SK-N-SH (cell line): Measurements from ENCODE around the gene SWAP70. TPM values are rescaled to one million over a fixed set of nuclear protein-coding genes. Genes with fewer than 3 reads are reported as not detected.
A peak's percentile ranks its signal among the peaks of the same experiment; 100 is the strongest.

ENCODE experiments used
- CTCF ChIA-PET: fragments of 300-600, 350-600 bp; formaldehyde crosslinking; extraction: SDS; loops from one replicate; lab custom pipeline; 2021; lab: Yijun Ruan, JAX
- POLR2A ChIA-PET: fragments of 350-600 bp; sonication (Branson Sonifier 250); formaldehyde crosslinking; extraction: SDS; loops from one replicate; lab custom pipeline; 2020; ENCODE audit warnings: antibody characterized with exemption, inconsistent platforms; lab: Yijun Ruan, JAX
- DNase-seq: peaks from one replicate; pipeline ENCODE4 v3.0.0; 2012
- H2AFZ ChIP-seq: fragments of 200-600 bp; sonication (generic); 2 replicates; pipeline ENCODE4 v1.8.1; 2016; ENCODE audit warnings: antibody characterized with exemption, mild to moderate bottlenecking, low read depth
- H3F3A ChIP-seq: fragments of 200-600 bp; sonication (generic); replicated peaks from 2 replicates; pipeline ENCODE3; 2016; ENCODE audit warnings: antibody characterized with exemption, mild to moderate bottlenecking; ENCODE audit not compliant: insufficient read depth
- H3K27ac ChIP-seq, 2 experiments: fragments of 200-500 bp in 1 of 2; fragments of 200-600 bp in 1 of 2; sonication (Bioruptor generic) in 1 of 2; sonication (generic), shearing (Covaris generic) in 1 of 2; 2 replicates each; pipeline versions ENCODE4 v1.5.1 to v1.6.1; 2014 to 2016; ENCODE audit warnings: low read depth in 2 of 2, inconsistent platforms in 1 of 2, low read length in 1 of 2, mild to moderate bottlenecking in 1 of 2, mixed read lengths in 1 of 2
- H3K27me3 ChIP-seq: fragments of 200-600 bp; sonication (generic), shearing (Covaris generic); 2 replicates; pipeline ENCODE4 v1.6.1; 2016; ENCODE audit warnings: mixed run types; ENCODE audit not compliant: insufficient read depth
- H3K36me3 ChIP-seq, 2 experiments: fragments of 200-500 bp in 1 of 2; fragments of 200-600 bp in 1 of 2; sonication (Bioruptor generic) in 1 of 2; sonication (generic) in 1 of 2; replicated peaks in 1 of 2; 2 replicates each; pipeline versions ENCODE3 to v1.5.1; 2014 to 2016; ENCODE audit warnings: low read length in 1 of 2, mild to moderate bottlenecking in 1 of 2; ENCODE audit not compliant: insufficient read depth in 2 of 2, control insufficient read depth in 1 of 2
- H3K4me1 ChIP-seq, 2 experiments: fragments of 200-500 bp in 1 of 2; fragments of 200-600 bp in 1 of 2; sonication (Bioruptor generic) in 1 of 2; sonication (generic), shearing (Covaris generic) in 1 of 2; 2 replicates each; pipeline versions ENCODE4 v1.5.1 to v1.6.1; 2014 to 2016; ENCODE audit warnings: low read depth in 1 of 2, low read length in 1 of 2, mixed run types in 1 of 2; ENCODE audit not compliant: insufficient read depth in 2 of 2, control insufficient read depth in 1 of 2
- H3K4me2 ChIP-seq: fragments of 200-600 bp; sonication (generic), shearing (Covaris generic); 2 replicates; pipeline ENCODE4 v1.6.1; 2017; ENCODE audit warnings: mixed run types
- H3K4me3 ChIP-seq, 2 experiments: fragments of 200-500 bp in 1 of 2; fragments of 200-600 bp in 1 of 2; sonication (Bioruptor generic) in 1 of 2; sonication (generic), shearing (Covaris generic) in 1 of 2; 2 replicates each; pipeline versions ENCODE4 v1.5.1 to v1.8.1; 2014 to 2016; ENCODE audit warnings: low read depth in 2 of 2, inconsistent platforms in 1 of 2, low read length in 1 of 2, mild to moderate bottlenecking in 1 of 2, mixed read lengths in 1 of 2, moderate library complexity in 1 of 2
- H3K79me2 ChIP-seq: fragments of 200-600 bp; sonication (generic); 2 replicates; pipeline ENCODE4 v1.8.1; 2017; ENCODE audit warnings: mild to moderate bottlenecking; ENCODE audit not compliant: insufficient read depth
- H3K9ac ChIP-seq: fragments of 200-600 bp; sonication (generic); 2 replicates; pipeline ENCODE4 v1.6.1; 2017; ENCODE audit warnings: mixed run types
- H3K9me2 ChIP-seq: fragments of 200-600 bp; sonication (generic); 2 replicates; pipeline ENCODE4 v1.6.1; 2017; ENCODE audit warnings: mixed run types
- H3K9me3 ChIP-seq: fragments of 200-600 bp; sonication (generic); 2 replicates; pipeline ENCODE4 v1.6.1; 2017; ENCODE audit warnings: mixed run types, mild to moderate bottlenecking, moderate library complexity
- H4K20me1 ChIP-seq: fragments of 200-600 bp; sonication (generic); 2 replicates; pipeline ENCODE4 v1.6.1; 2017; ENCODE audit warnings: mild to moderate bottlenecking, mixed run types; ENCODE audit not compliant: insufficient read depth
- CHD2 ChIP-seq: fragments of 150-350 bp; IDR thresholded peaks from 2 replicates; pipeline ENCODE4 v1.6.1; 2018; ENCODE audit warnings: low read length; ENCODE audit not compliant: partially characterized antibody
- CTCF ChIP-seq: fragments of 200-600 bp; sonication (generic); IDR thresholded peaks from 2 replicates; pipeline ENCODE4 v1.6.1; 2017; ENCODE audit warnings: antibody characterized with exemption, mild to moderate bottlenecking, moderate library complexity
- EZH2phosphoT487 ChIP-seq: fragments of 200-600 bp; sonication (generic); IDR thresholded peaks from 2 replicates; pipeline ENCODE4 v1.6.1; 2017; ENCODE audit warnings: low read depth, mixed run types, mild to moderate bottlenecking, antibody characterized with exemption, moderate library complexity, borderline replicate concordance
- FOXJ3 ChIP-seq: sonication (generic); formaldehyde crosslinking; IDR thresholded peaks from 2 replicates; pipeline ENCODE4 v1.5.1; 2020; ENCODE audit warnings: mild to moderate bottlenecking, missing genetic modification reagents
- GABPA ChIP-seq: IDR thresholded peaks from 2 replicates; pipeline ENCODE4 v1.4.0; 2012; ENCODE audit warnings: low read depth, mild to moderate bottlenecking
- GATA2 ChIP-seq: sonication (generic); formaldehyde crosslinking; IDR thresholded peaks from 2 replicates; pipeline ENCODE4 v1.5.0; 2020; ENCODE audit warnings: mild to moderate bottlenecking, missing genetic modification reagents
- IRF3 ChIP-seq: fragments of 150-350 bp; IDR thresholded peaks from 2 replicates; pipeline ENCODE4 v1.6.1; 2016; ENCODE audit warnings: mild to moderate bottlenecking, low read depth, low read length
- JUND ChIP-seq: IDR thresholded peaks from 2 replicates; pipeline ENCODE4 v1.4.0; 2012
- MAX ChIP-seq: IDR thresholded peaks from 2 replicates; pipeline ENCODE4 v1.4.0; 2012; ENCODE audit warnings: low read depth
- MEF2A ChIP-seq: IDR thresholded peaks from 2 replicates; pipeline ENCODE4 v1.4.0; 2012; ENCODE audit warnings: low read depth, borderline replicate concordance
- NFIC ChIP-seq: IDR thresholded peaks from 2 replicates; pipeline ENCODE4 v1.4.0; 2012; ENCODE audit warnings: borderline replicate concordance
- NRF1 ChIP-seq: IDR thresholded peaks from 2 replicates; pipeline ENCODE4 v1.6.1; 2012; ENCODE audit warnings: low read depth, mild to moderate bottlenecking, low read length
- POLR2AphosphoS5 ChIP-seq: IDR thresholded peaks from 2 replicates; pipeline ENCODE4 v1.6.1; 2012; ENCODE audit warnings: low read depth, low read length
- RCOR1 ChIP-seq: fragments of 150-350 bp; IDR thresholded peaks from 2 replicates; pipeline ENCODE4 v1.6.1; 2017; ENCODE audit warnings: antibody characterized with exemption, low read length
- RFX5 ChIP-seq: IDR thresholded peaks from 2 replicates; pipeline ENCODE4 v1.6.1; 2012; ENCODE audit warnings: mild to moderate bottlenecking, improper control_type of control experiment, low read length
- RXRA ChIP-seq: IDR thresholded peaks from 2 replicates; pipeline ENCODE4 v1.4.0; 2012; ENCODE audit warnings: low read depth, mild to moderate bottlenecking, borderline replicate concordance
- SIN3A ChIP-seq: IDR thresholded peaks from 2 replicates; pipeline ENCODE4 v1.6.1; 2012; ENCODE audit warnings: low read depth, mild to moderate bottlenecking, low read length, moderate library complexity, borderline replicate concordance
- TEAD4 ChIP-seq: IDR thresholded peaks from 2 replicates; pipeline ENCODE4 v1.4.0; 2012; ENCODE audit warnings: mild to moderate bottlenecking, borderline replicate concordance; ENCODE audit not compliant: insufficient read depth
- USF2 ChIP-seq: fragments of 150-350 bp; IDR thresholded peaks from 2 replicates; pipeline ENCODE4 v1.6.1; 2017; ENCODE audit warnings: antibody characterized with exemption, low read length, low read depth, borderline replicate concordance
- ZBTB33 ChIP-seq: IDR thresholded peaks from 2 replicates; pipeline ENCODE4 v1.4.0; 2012; ENCODE audit warnings: low read depth, borderline replicate concordance
- WGBS: methylation state at CpG from one replicate; pipeline ENCODE4 v1.1.6; 2017; ENCODE audit warnings: low lambda C conversion rate; 5-methylcytosine and 5-hydroxymethylcytosine counted together
- polyA plus RNA-seq, 3 experiments: library from polyadenylated mRNA; depleted of rRNA; stranded (reverse); fragments of >200 nt; gene quantifications; 2 replicates each; pipeline ENCODE4 v1.2.3, GENCODE V29; 2012

Gene SWAP70
- polyA plus RNA-seq, 1 of the 3 experiments (the other 2 are of a cell fraction): 10.6 TPM

DNA sequence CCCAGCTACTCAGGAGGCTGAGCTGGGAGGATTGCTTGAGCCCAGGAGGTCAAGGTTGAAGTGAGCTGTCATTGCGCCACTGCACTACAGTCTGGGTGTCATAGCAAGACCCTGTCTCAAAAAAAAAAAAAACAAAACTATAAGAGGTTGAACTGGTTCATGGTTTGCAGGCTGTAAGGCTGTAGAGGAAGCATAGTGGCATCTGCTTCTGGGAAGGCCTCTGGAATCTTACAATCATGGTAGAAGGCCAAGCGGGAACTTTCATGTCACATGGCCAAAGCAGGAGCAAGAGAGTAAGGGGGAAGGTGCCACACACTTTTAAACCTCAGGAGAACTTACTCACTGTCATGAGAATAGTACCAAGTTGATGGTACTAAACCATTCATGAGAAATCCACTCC is 109.6 kb downstream of the SWAP70 start:
- Histone ChIP-seq H3K27ac (no peak overlapping the region), H3K4me2 (no peak overlapping the region), H3K4me1 (peaks cover 3 to 17% of the 10 kb centered on the region in 2 experiments; a peak in 3 of 4 replicates), H3K9me2 (no peaks in the 10 kb centered on the region), H3K27me3 (no peaks in the 10 kb centered on the region)
- ChIA-PET POLR2A (no interaction called here), CTCF (no interaction called here)
- TF ChIP-seq POLR2AphosphoS5: no peak
- TF ChIP-seq RCOR1: no peak
- no peak for TF ChIP-seq FOXJ3 (CRISPR knock-in tag)
- no peak for TF ChIP-seq TEAD4
- TF ChIP-seq IRF3: no peak
- no peak for TF ChIP-seq CTCF
- TF ChIP-seq RFX5: no peak
- TF ChIP-seq JUND: no peak
- TF ChIP-seq MEF2A: no peak
- TF ChIP-seq, all 33 proteins: peak for 0
- no peaks in the 10 kb centered on the region for H4K20me1 ChIP-seq
- H3K79me2 ChIP-seq: no peaks in the 10 kb centered on the region
- no peak overlapping the region for H3K4me3 ChIP-seq
- WGBS: 93% methylated on average over 2 of the region's 2 CpGs
- no peak overlapping the region for H3K9ac ChIP-seq
- H3F3A ChIP-seq: peaks cover 26% of the 10 kb centered on the region
- no peak overlapping the region for H2AFZ ChIP-seq
- DNase-seq: no peak
- H3K36me3 ChIP-seq: peaks cover 4 to 6% of the 10 kb centered on the region in 2 experiments
- no peaks in the 10 kb centered on the region for H3K9me3 ChIP-seq

GRCh38 chr11:9774109-9774508 is 110.2 kb downstream of the SWAP70 start:
- no peak overlapping the region for H3K9ac ChIP-seq
- DNase-seq: no peak
- H4K20me1 ChIP-seq: no peaks in the 10 kb centered on the region
- 0 out of 2 replicates have a peak overlapping the region, but pooled peaks have one; percentile 23 for H3K4me2 ChIP-seq
- ChIA-PET CTCF (no interaction called here), POLR2A (no interaction called here)
- no peak overlapping the region for H3K4me3 ChIP-seq
- peaks cover 8 to 10% of the 10 kb centered on the region in 2 experiments for H3K36me3 ChIP-seq
- no peaks in the 10 kb centered on the region for H3K27me3 ChIP-seq
- H3K27ac ChIP-seq: peak overlapping the region; percentile 34 to 74; a peak in 3 of 4 replicates
- H3K79me2 ChIP-seq: no peaks in the 10 kb centered on the region
- peaks cover 26% of the 10 kb centered on the region for H3F3A ChIP-seq
- H3K9me2 ChIP-seq: no peaks in the 10 kb centered on the region
- no peaks in the 10 kb centered on the region for H3K9me3 ChIP-seq
- no peak overlapping the region for H2AFZ ChIP-seq
- H3K4me1 ChIP-seq: peaks cover 3 to 17% of the 10 kb centered on the region in 2 experiments; a peak in 3 of 4 replicates
- TF ChIP-seq NRF1 (no peak), SIN3A (no peak), CHD2 (no peak), EZH2phosphoT487 (no peak), POLR2AphosphoS5 (no peak), GABPA (no peak), RFX5 (no peak), USF2 (no peak), JUND (no peak), RCOR1 (no peak), ZBTB33 (no peak), GATA2 (CRISPR knock-in tag) (no peak), FOXJ3 (CRISPR knock-in tag) (no peak), RXRA (no peak), MAX (no peak), NFIC (no peak)
